NCI-H187 (cell line): ENCODE data around the gene CD300LB.

Experiments
- DNase-seq, 2 experiments: peaks; one replicate each; lab custom pipeline; 2025; lab: John Stamatoyannopoulos, UW

CD300LB gene

GRCh38 chr17:74549343-74549742 is 18.1 kb upstream of the CD300LB start:
- DNase-seq: no peak

- no peak for DNase-seq
These were observed 16.5 kb upstream of the CD300LB start for GRCh38 chr17:74547736-74548135.

- no peak for DNase-seq
These were observed 16.0 kb upstream of the CD300LB start for GRCh38 chr17:74547264-74547663.

- DNase-seq: no peak
These were observed 15.3 kb upstream of the CD300LB start for GRCh38 chr17:74546586-74546985.

- no peak for DNase-seq
These were observed 14.6 kb upstream of the CD300LB start, which contains the start of gene CD300C for GRCh38 chr17:74545843-74546230. CD300C (minus strand) TSS chr17:74546115; CDS start chr17:74545782, 333 bp downstream.

- no peak for DNase-seq
These were observed 13.9 kb upstream of the CD300LB start for GRCh38 chr17:74544991-74545842.

GRCh38 chr17:74543891-74544760 is 12.9 kb upstream of the CD300LB start:
- no peak for DNase-seq

GRCh38 chr17:74543406-74543805 is 12.1 kb upstream of the CD300LB start:
- DNase-seq: no peak

- DNase-seq: no peak
These were observed 11.6 kb upstream of the CD300LB start for GRCh38 chr17:74542727-74543383.

- no peak for DNase-seq
These were observed 10.9 kb upstream of the CD300LB start for GRCh38 chr17:74542166-74542565.

- DNase-seq: no peak
These were observed 10.2 kb upstream of the CD300LB start for GRCh38 chr17:74541176-74542111.

- DNase-seq: no peak
These were observed 8.1 kb upstream of the CD300LB start for GRCh38 chr17:74539281-74539820.

GRCh38 chr17:74536890-74537289 is 5.6 kb upstream of the CD300LB start:
- no peak for DNase-seq

- DNase-seq: no peak
These were observed 840 bp upstream of the CD300LB start for GRCh38 chr17:74532115-74532514.

GRCh38 chr17:74530831-74531150 is 484 bp downstream of the CD300LB start:
- DNase-seq: no peak

- DNase-seq: no peak
These were observed 2.0 kb downstream of the CD300LB start for GRCh38 chr17:74529243-74529642.

GRCh38 chr17:74528491-74529199 is 2.6 kb downstream of the CD300LB start:
- no peak for DNase-seq

- no peak for DNase-seq
These were observed 3.5 kb downstream of the CD300LB start for GRCh38 chr17:74527756-74528155.

GRCh38 chr17:74527081-74527480 is 4.2 kb downstream of the CD300LB start:
- no peak for DNase-seq

GRCh38 chr17:74526681-74527080 is 4.6 kb downstream of the CD300LB start:
- no peak for DNase-seq
